ENCODE results near the gene USP22.

The USP22 gene

GRCh38 chr17:20989481-20989880 is 53.3 kb downstream of the USP22 start:
- Histone ChIP-seq H3K27me3 (ENCODE audit: control insufficient read depth in 5 of 5, insufficient read depth in 4 of 5, low read length in 5 of 5) (peaks cover 0 to 3% (median 0%) of the 10 kb centered on the region in 5 donors), H3K9me3 (ENCODE audit: control insufficient read depth in 5 of 5, low read length in 5 of 5) (no peaks in the 10 kb centered on the region), H3K4me3 (ENCODE audit: low read depth in 1 of 5, low read length in 5 of 5) (no peak overlapping the region), H3K27ac (ENCODE audit: low read depth, low read length) (no peak overlapping the region), H3K9ac (ENCODE audit: low read length in 5 of 5) (no peak overlapping the region), H3K4me1 (ENCODE audit: control insufficient read depth in 5 of 5, insufficient read depth in 5 of 5, low read length in 5 of 5) (peaks cover 0 to 6% (median 5%) of the 10 kb centered on the region in 5 donors), H3K36me3 (ENCODE audit: control insufficient read depth in 5 of 5, insufficient read depth in 5 of 5, low read length in 5 of 5) (no peaks in the 10 kb centered on the region)

- no peak overlapping the region for H3K9ac ChIP-seq (ENCODE audit: low read length in 5 of 5)
- H3K36me3 ChIP-seq (ENCODE audit: control insufficient read depth in 5 of 5, insufficient read depth in 5 of 5, low read length in 5 of 5) = no peaks in the 10 kb centered on the region
Measured at GRCh38 chr17:20988896-20989295, 53.9 kb downstream of the USP22 start.

GRCh38 chr17:20988001-20988636 is 54.7 kb downstream of the USP22 start:
- Histone ChIP-seq H3K9me3 (ENCODE audit: control insufficient read depth in 5 of 5, low read length in 5 of 5) (no peaks in the 10 kb centered on the region), H3K27ac (ENCODE audit: low read depth, low read length) (no peak overlapping the region), H3K36me3 (ENCODE audit: control insufficient read depth in 5 of 5, insufficient read depth in 5 of 5, low read length in 5 of 5) (no peaks in the 10 kb centered on the region), H3K9ac (ENCODE audit: low read length in 5 of 5) (no peak overlapping the region), H3K4me3 (ENCODE audit: low read depth in 1 of 5, low read length in 5 of 5) (no peak overlapping the region), H3K27me3 (ENCODE audit: control insufficient read depth in 5 of 5, insufficient read depth in 4 of 5, low read length in 5 of 5) (peaks cover 0 to 3% (median 0%) of the 10 kb centered on the region in 5 donors), H3K4me1 (ENCODE audit: control insufficient read depth in 5 of 5, insufficient read depth in 5 of 5, low read length in 5 of 5) (peaks cover 0 to 5% (median 2%) of the 10 kb centered on the region in 5 donors)

More at GRCh38 chr17:20988896-20989295, 53.9 kb downstream of the USP22 start:
- H3K4me1 ChIP-seq (ENCODE audit: control insufficient read depth in 5 of 5, insufficient read depth in 5 of 5, low read length in 5 of 5) = peaks cover 0 to 6% (median 5%) of the 10 kb centered on the region in 5 donors
- H3K27me3 ChIP-seq (ENCODE audit: control insufficient read depth in 5 of 5, insufficient read depth in 4 of 5, low read length in 5 of 5) = peaks cover 0 to 3% (median 0%) of the 10 kb centered on the region in 5 donors
- H3K9me3 ChIP-seq (ENCODE audit: control insufficient read depth in 5 of 5, low read length in 5 of 5) = no peaks in the 10 kb centered on the region
- no peak overlapping the region for H3K27ac ChIP-seq (ENCODE audit: low read depth, low read length)
- H3K4me3 ChIP-seq (ENCODE audit: low read depth in 1 of 5, low read length in 5 of 5) = no peak overlapping the region

- H3K9me3 ChIP-seq (ENCODE audit: control insufficient read depth in 5 of 5, low read length in 5 of 5) = no peaks in the 10 kb centered on the region
- no peaks in the 10 kb centered on the region for H3K36me3 ChIP-seq (ENCODE audit: control insufficient read depth in 5 of 5, insufficient read depth in 5 of 5, low read length in 5 of 5)
- H3K27ac ChIP-seq (ENCODE audit: low read depth, low read length) = no peak overlapping the region
- H3K4me1 ChIP-seq (ENCODE audit: control insufficient read depth in 5 of 5, insufficient read depth in 5 of 5, low read length in 5 of 5) = no peaks in the 10 kb centered on the region
- H3K4me3 ChIP-seq (ENCODE audit: low read depth in 1 of 5, low read length in 5 of 5) = no peak overlapping the region
- no peak overlapping the region for H3K9ac ChIP-seq (ENCODE audit: low read length in 5 of 5)
- peaks cover 0 to 3% (median 0%) of the 10 kb centered on the region in 5 donors for H3K27me3 ChIP-seq (ENCODE audit: control insufficient read depth in 5 of 5, insufficient read depth in 4 of 5, low read length in 5 of 5)
Measured at GRCh38 chr17:20987511-20987910, 55.3 kb downstream of the USP22 start.

- Histone ChIP-seq H3K4me1 (ENCODE audit: control insufficient read depth in 5 of 5, insufficient read depth in 5 of 5, low read length in 5 of 5) (no peaks in the 10 kb centered on the region), H3K9me3 (ENCODE audit: control insufficient read depth in 5 of 5, low read length in 5 of 5) (no peaks in the 10 kb centered on the region), H3K27ac (ENCODE audit: low read depth, low read length) (no peak overlapping the region), H3K27me3 (ENCODE audit: control insufficient read depth in 5 of 5, insufficient read depth in 4 of 5, low read length in 5 of 5) (peaks cover 0 to 3% (median 0%) of the 10 kb centered on the region in 5 donors), H3K36me3 (ENCODE audit: control insufficient read depth in 5 of 5, insufficient read depth in 5 of 5, low read length in 5 of 5) (no peaks in the 10 kb centered on the region), H3K4me3 (ENCODE audit: low read depth in 1 of 5, low read length in 5 of 5) (no peak overlapping the region), H3K9ac (ENCODE audit: low read length in 5 of 5) (no peak overlapping the region)
Measured at GRCh38 chr17:20986767-20987510, 55.9 kb downstream of the USP22 start.

GRCh38 chr17:20983359-20983637 is 59.5 kb downstream of the USP22 start:
- Histone ChIP-seq H3K9me3 (ENCODE audit: control insufficient read depth in 5 of 5, low read length in 5 of 5) (no peaks in the 10 kb centered on the region), H3K36me3 (ENCODE audit: control insufficient read depth in 5 of 5, insufficient read depth in 5 of 5, low read length in 5 of 5) (no peaks in the 10 kb centered on the region), H3K4me3 (ENCODE audit: low read depth in 1 of 5, low read length in 5 of 5) (no peak overlapping the region), H3K27me3 (ENCODE audit: control insufficient read depth in 5 of 5, insufficient read depth in 4 of 5, low read length in 5 of 5) (peaks cover 0 to 10% (median 7%) of the 10 kb centered on the region in 5 donors), H3K4me1 (ENCODE audit: control insufficient read depth in 5 of 5, insufficient read depth in 5 of 5, low read length in 5 of 5) (no peaks in the 10 kb centered on the region), H3K9ac (ENCODE audit: low read length in 5 of 5) (no peak overlapping the region), H3K27ac (ENCODE audit: low read depth, low read length) (no peak overlapping the region)

- Histone ChIP-seq H3K4me3 (ENCODE audit: low read depth in 1 of 5, low read length in 5 of 5) (no peak overlapping the region), H3K27ac (ENCODE audit: low read depth, low read length) (no peak overlapping the region), H3K36me3 (ENCODE audit: control insufficient read depth in 5 of 5, insufficient read depth in 5 of 5, low read length in 5 of 5) (no peaks in the 10 kb centered on the region), H3K27me3 (ENCODE audit: control insufficient read depth in 5 of 5, insufficient read depth in 4 of 5, low read length in 5 of 5) (peaks cover 0 to 10% (median 7%) of the 10 kb centered on the region in 5 donors), H3K4me1 (ENCODE audit: control insufficient read depth in 5 of 5, insufficient read depth in 5 of 5, low read length in 5 of 5) (no peaks in the 10 kb centered on the region), H3K9me3 (ENCODE audit: control insufficient read depth in 5 of 5, low read length in 5 of 5) (no peaks in the 10 kb centered on the region), H3K9ac (ENCODE audit: low read length in 5 of 5) (no peak overlapping the region)
Measured at GRCh38 chr17:20982589-20983358, 60.0 kb downstream of the USP22 start.

- Histone ChIP-seq H3K27me3 (ENCODE audit: control insufficient read depth in 5 of 5, insufficient read depth in 4 of 5, low read length in 5 of 5) (peaks cover 0 to 15% (median 8%) of the 10 kb centered on the region in 5 donors), H3K9ac (ENCODE audit: low read length in 5 of 5) (no peak overlapping the region), H3K36me3 (ENCODE audit: control insufficient read depth in 5 of 5, insufficient read depth in 5 of 5, low read length in 5 of 5) (no peaks in the 10 kb centered on the region), H3K27ac (ENCODE audit: low read depth, low read length) (no peak overlapping the region), H3K4me1 (ENCODE audit: control insufficient read depth in 5 of 5, insufficient read depth in 5 of 5, low read length in 5 of 5) (no peaks in the 10 kb centered on the region), H3K9me3 (ENCODE audit: control insufficient read depth in 5 of 5, low read length in 5 of 5) (no peaks in the 10 kb centered on the region), H3K4me3 (ENCODE audit: low read depth in 1 of 5, low read length in 5 of 5) (no peak overlapping the region)
Measured at GRCh38 chr17:20981046-20981920, 61.5 kb downstream of the USP22 start.

- Histone ChIP-seq H3K27ac (ENCODE audit: low read depth, low read length) (no peak overlapping the region), H3K9ac (ENCODE audit: low read length in 5 of 5) (no peak overlapping the region), H3K4me1 (ENCODE audit: control insufficient read depth in 5 of 5, insufficient read depth in 5 of 5, low read length in 5 of 5) (no peaks in the 10 kb centered on the region), H3K9me3 (ENCODE audit: control insufficient read depth in 5 of 5, low read length in 5 of 5) (no peaks in the 10 kb centered on the region), H3K27me3 (ENCODE audit: control insufficient read depth in 5 of 5, insufficient read depth in 4 of 5, low read length in 5 of 5) (peaks cover 0 to 15% (median 8%) of the 10 kb centered on the region in 5 donors), H3K36me3 (ENCODE audit: control insufficient read depth in 5 of 5, insufficient read depth in 5 of 5, low read length in 5 of 5) (no peaks in the 10 kb centered on the region), H3K4me3 (ENCODE audit: low read depth in 1 of 5, low read length in 5 of 5) (no peak overlapping the region)
Measured at GRCh38 chr17:20979792-20980083, 63.1 kb downstream of the USP22 start.

Measured in subcutaneous abdominal adipose tissue (tissue), 5 donors.